ENCODE results near the gene JAG2. TPM values are rescaled to one million over a fixed set of nuclear protein-coding genes. Genes with fewer than 3 reads are reported as not detected.

JAG2 gene
- total and polyA plus RNA-seq, 8 donors = 10.1 to 34.2 (median 14.6) TPM

- Histone ChIP-seq H3K27me3 (no peaks in the 10 kb centered on the region), H3K27ac (no peak overlapping the region), H3K4me3 (no peak overlapping the region), H3K9me3 (peaks cover 0 to 22% of the 10 kb centered on the region in 2 donors), H3K4me1 (no peaks in the 10 kb centered on the region), H3K36me3 (peaks cover 0 to 43% of the 10 kb centered on the region in 2 donors)
- DNase-seq = peak in 2 of 4 donors; percentile 8 to 28
- intact Hi-C loops (cut with DNase I) = no loop called here
- no peak for ATAC-seq
- no peak for TF ChIP-seq CTCF (IDR thresholded peaks at IDR 0.05)
These were observed 28.0 kb downstream of the JAG2 start for GRCh38 chr14:105140581-105140980.

GRCh38 chr14:105139831-105140239, 28.7 kb downstream of the JAG2 start:
- no peaks in the 10 kb centered on the region for H3K27me3 ChIP-seq
- no peak for TF ChIP-seq CTCF (IDR thresholded peaks at IDR 0.05)

GRCh38 chr14:105139212-105139825, 29.3 kb downstream of the JAG2 start:
- Histone ChIP-seq H3K27ac (no peak overlapping the region), H3K9me3 (peaks cover 0 to 22% of the 10 kb centered on the region in 2 donors), H3K27me3 (no peaks in the 10 kb centered on the region), H3K4me3 (no peak overlapping the region), H3K4me1 (no peaks in the 10 kb centered on the region), H3K36me3 (peaks cover 0 to 33% of the 10 kb centered on the region in 2 donors)
- ATAC-seq (no peak), DNase-seq (peak in 1 of 4 donors; percentile 20)
- intact Hi-C loops (cut with DNase I) = no loop called here
- TF ChIP-seq CTCF (IDR thresholded peaks at IDR 0.05) = no peak

More at GRCh38 chr14:105139831-105140239, 28.7 kb downstream of the JAG2 start:
- ATAC-seq = no peak
- peaks cover 0 to 22% of the 10 kb centered on the region in 2 donors for H3K9me3 ChIP-seq
- no peaks in the 10 kb centered on the region for H3K4me1 ChIP-seq
- intact Hi-C loops (cut with DNase I) = no loop called here
- H3K36me3 ChIP-seq = peaks cover 0 to 35% of the 10 kb centered on the region in 2 donors
- no peak overlapping the region for H3K27ac ChIP-seq
- H3K4me3 ChIP-seq = no peak overlapping the region
- DNase-seq = peak in 1 of 4 donors; percentile 5

- peaks cover 0 to 22% of the 10 kb centered on the region in 2 donors for H3K9me3 ChIP-seq
- DNase-seq (peak in 1 of 4 donors; percentile 17), ATAC-seq (no peak)
- peaks cover 0 to 33% of the 10 kb centered on the region in 2 donors for H3K36me3 ChIP-seq
- H3K4me1 ChIP-seq = no peaks in the 10 kb centered on the region
- no peak for TF ChIP-seq CTCF (IDR thresholded peaks at IDR 0.05)
- no peak overlapping the region for H3K27ac ChIP-seq
- H3K4me3 ChIP-seq = no peak overlapping the region
- intact Hi-C loops (cut with DNase I) = no loop called here
- no peaks in the 10 kb centered on the region for H3K27me3 ChIP-seq
These were observed 29.9 kb downstream of the JAG2 start for GRCh38 chr14:105138551-105139111.

GRCh38 chr14:105138021-105138541, 30.5 kb downstream of the JAG2 start:
- no peak for ATAC-seq
- peak in 1 of 4 donors; percentile 60 for DNase-seq
- Histone ChIP-seq H3K9me3 (peaks cover 0 to 22% of the 10 kb centered on the region in 2 donors), H3K27me3 (no peaks in the 10 kb centered on the region), H3K36me3 (peaks cover 0 to 28% of the 10 kb centered on the region in 2 donors), H3K4me1 (no peaks in the 10 kb centered on the region), H3K27ac (no peak overlapping the region), H3K4me3 (no peak overlapping the region)
- intact Hi-C loops (cut with DNase I) = no loop called here
- no peak for TF ChIP-seq CTCF (IDR thresholded peaks at IDR 0.05)
